HFF-Myc (cell line): ENCODE results near the gene SRGAP1.

Experiments used
- DNase-seq: peaks from one replicate; pipeline ENCODE4 v3.0.0-alpha.2; 2011; ENCODE audit warnings: low read depth; ENCODE audit errors: extremely low read depth
- H3K4me3 ChIP-seq: replicated peaks from 2 replicates; pipeline ENCODE4 v1.5.1; 2011; ENCODE audit warnings: low read depth, mild to moderate bottlenecking, control low read depth, low read length
- CTCF ChIP-seq: IDR thresholded peaks from 2 replicates; pipeline ENCODE4 v1.5.1; 2012; ENCODE audit warnings: mild to moderate bottlenecking, low read depth, low read length, control low read depth; ENCODE audit errors: missing control alignments

SRGAP1 gene

GRCh38 chr12:63844391-63845341 lies at the start of gene SRGAP1:
SRGAP1 (plus strand) TSS chr12:63844700; CDS start chr12:63844817, 117 bp downstream.
- H3K4me3 ChIP-seq, result peak within 1 kb of the TSS; percentile 97
- no peak for DNase-seq
- TF ChIP-seq CTCF, result no peak

GRCh38 chr12:63795032-63795687 lies 49.3 kb upstream of the SRGAP1 start:
- no peak for DNase-seq

GRCh38 chr12:63795944-63796343 lies 48.6 kb upstream of the SRGAP1 start:
- no peak for DNase-seq
- no peak overlapping the region for H3K4me3 ChIP-seq
- no peak for TF ChIP-seq CTCF

More at GRCh38 chr12:63795032-63795687, 49.3 kb upstream of the SRGAP1 start:
- H3K4me3 ChIP-seq, result no peak overlapping the region
- no peak for TF ChIP-seq CTCF

- no peak overlapping the region for H3K4me3 ChIP-seq
- no peak for DNase-seq
- TF ChIP-seq CTCF, result peak; percentile 31
Observed at GRCh38 chr12:63802012-63802608, 42.4 kb upstream of the SRGAP1 start.

- H3K4me3 ChIP-seq, result no peak overlapping the region
- no peak for TF ChIP-seq CTCF
- no peak for DNase-seq
Observed at GRCh38 chr12:63804746-63805145, 39.8 kb upstream of the SRGAP1 start.

GRCh38 chr12:63805704-63806672 lies 38.5 kb upstream of the SRGAP1 start:
- no peak for DNase-seq
- no peak for TF ChIP-seq CTCF
- H3K4me3 ChIP-seq, result no peak overlapping the region
